Testis (tissue), 3 donors: Measurements from ENCODE around the gene SLC36A4. TPM values are rescaled to one million over a fixed set of nuclear protein-coding genes. Genes with fewer than 3 reads are reported as not detected.

Source experiments
- DNase-seq: peaks from one replicate; pipeline ENCODE4 v3.0.0-alpha.2; 2019
- H3K27ac ChIP-seq, 2 donors: fragments of 200-600 bp; sonication (generic); one replicate each; pipeline ENCODE4 v1.5.1; 2019
- H3K27me3 ChIP-seq: fragments of 200-600 bp; sonication (generic); one replicate; pipeline ENCODE4 v1.5.1; 2019
- H3K36me3 ChIP-seq: fragments of 200-600 bp; sonication (generic); one replicate; pipeline ENCODE4 v1.5.1; 2017; ENCODE audit warnings: low read depth; ENCODE audit errors: missing control alignments
- H3K4me1 ChIP-seq: fragments of 200-600 bp; sonication (generic); one replicate; pipeline ENCODE4 v1.5.1; 2019
- H3K4me3 ChIP-seq, 2 donors: fragments of 200-600 bp; sonication (generic); one replicate each; pipeline ENCODE4 v1.5.1; 2017 to 2019
- H3K9me3 ChIP-seq: fragments of 200-600 bp; sonication (generic); one replicate; pipeline ENCODE4 v1.5.1; 2017
- POLR2A ChIP-seq: fragments of 450-650 bp; IDR thresholded peaks from one replicate; pipeline ENCODE4 v1.6.1; 2017; ENCODE audit warnings: antibody characterized with exemption, mild to moderate bottlenecking, moderate library complexity
- WGBS, 2 donors: methylation state at CpG; one replicate each; pipeline ENCODE4 v1.1.5; 2018; 5-methylcytosine and 5-hydroxymethylcytosine counted together
- intact Hi-C: fragments of 100-400 bp; cut with DNase I; formaldehyde crosslinking; loops from one replicate; pipeline ENCODE4 v1.15.1; 2023; ENCODE audit warnings: low total_unique reads
- polyA plus RNA-seq: library from polyadenylated mRNA; stranded (reverse); fragments of 350-450 nt; fragmentation: Illumina TruSeq; extraction: RNeasy Lipid Tissue Mini Kit (QIAGEN cat#74804); gene quantifications from one replicate; pipeline ENCODE4 v1.2.3, GENCODE V29; 2014; ENCODE audit warnings: low read depth, low replicate concordance; ENCODE audit not compliant: insufficient read depth
- small RNA-seq, 2 donors: library from RNA; depleted of rRNA; stranded (forward); fragments of <200 nt; gene quantifications; one replicate each; pipeline ENCODE3, GENCODE V24; 2016
- total RNA-seq, 2 donors: library from RNA; depleted of rRNA; stranded (reverse); fragments of >200 nt; gene quantifications; one replicate each; pipeline ENCODE4 v1.2.3, GENCODE V29; 2016
- TF ChIP-seq, protein P1 (sequence below), 3 experiments: fragments of 450-650 bp in 2 of 3; fragments of 200-600 bp in 1 of 3; sonication (generic) in 1 of 3; IDR thresholded peaks; one replicate each; pipeline ENCODE4 v1.5.1; 2016 to 2019; ENCODE audit warnings: antibody characterized with exemption in 3 of 3, mild to moderate bottlenecking in 2 of 3, moderate library complexity in 1 of 3

Gene SLC36A4
- total and polyA plus RNA-seq, 3 donors from 2014 or later, result 9.3 to 23.5 (median 18.3) TPM

DNA sequence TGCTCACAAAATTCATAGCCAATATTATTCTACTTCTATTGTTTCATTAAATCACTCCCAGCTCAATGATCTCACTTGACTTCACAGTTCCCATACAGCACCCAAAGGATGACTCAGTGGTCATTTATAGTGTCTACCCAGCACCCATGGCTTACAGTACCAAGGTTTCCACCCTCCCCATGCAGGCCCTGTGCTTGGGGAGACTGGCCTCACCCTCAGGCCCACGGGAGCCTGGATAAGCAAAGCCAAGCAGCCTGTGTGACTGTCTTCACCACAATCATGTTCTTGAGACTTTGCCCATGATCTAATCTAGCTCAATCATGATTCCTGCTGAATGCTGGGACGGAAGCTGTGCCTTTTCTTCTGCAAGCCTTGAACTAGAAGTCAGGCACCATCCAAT, 97.6 kb downstream of the SLC36A4 start:
- H3K27me3 ChIP-seq, result no peaks in the 10 kb centered on the region
- DNase-seq, result no peak
- no peaks in the 10 kb centered on the region for H3K36me3 ChIP-seq
- TF ChIP-seq, protein P1, sequence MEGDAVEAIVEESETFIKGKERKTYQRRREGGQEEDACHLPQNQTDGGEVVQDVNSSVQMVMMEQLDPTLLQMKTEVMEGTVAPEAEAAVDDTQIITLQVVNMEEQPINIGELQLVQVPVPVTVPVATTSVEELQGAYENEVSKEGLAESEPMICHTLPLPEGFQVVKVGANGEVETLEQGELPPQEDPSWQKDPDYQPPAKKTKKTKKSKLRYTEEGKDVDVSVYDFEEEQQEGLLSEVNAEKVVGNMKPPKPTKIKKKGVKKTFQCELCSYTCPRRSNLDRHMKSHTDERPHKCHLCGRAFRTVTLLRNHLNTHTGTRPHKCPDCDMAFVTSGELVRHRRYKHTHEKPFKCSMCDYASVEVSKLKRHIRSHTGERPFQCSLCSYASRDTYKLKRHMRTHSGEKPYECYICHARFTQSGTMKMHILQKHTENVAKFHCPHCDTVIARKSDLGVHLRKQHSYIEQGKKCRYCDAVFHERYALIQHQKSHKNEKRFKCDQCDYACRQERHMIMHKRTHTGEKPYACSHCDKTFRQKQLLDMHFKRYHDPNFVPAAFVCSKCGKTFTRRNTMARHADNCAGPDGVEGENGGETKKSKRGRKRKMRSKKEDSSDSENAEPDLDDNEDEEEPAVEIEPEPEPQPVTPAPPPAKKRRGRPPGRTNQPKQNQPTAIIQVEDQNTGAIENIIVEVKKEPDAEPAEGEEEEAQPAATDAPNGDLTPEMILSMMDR (IDR thresholded peaks at IDR 0.05), result no peak
- no peak for TF ChIP-seq POLR2A
- H3K9me3 ChIP-seq, result no peaks in the 10 kb centered on the region
- H3K27ac ChIP-seq, result no peak overlapping the region
- intact Hi-C loops, result no loop called here
- 52 to 61% methylated on average over 2 of the region's 2 CpGs for WGBS, 2 donors
- no peak overlapping the region for H3K4me3 ChIP-seq
- H3K4me1 ChIP-seq, result no peaks in the 10 kb centered on the region

DNA sequence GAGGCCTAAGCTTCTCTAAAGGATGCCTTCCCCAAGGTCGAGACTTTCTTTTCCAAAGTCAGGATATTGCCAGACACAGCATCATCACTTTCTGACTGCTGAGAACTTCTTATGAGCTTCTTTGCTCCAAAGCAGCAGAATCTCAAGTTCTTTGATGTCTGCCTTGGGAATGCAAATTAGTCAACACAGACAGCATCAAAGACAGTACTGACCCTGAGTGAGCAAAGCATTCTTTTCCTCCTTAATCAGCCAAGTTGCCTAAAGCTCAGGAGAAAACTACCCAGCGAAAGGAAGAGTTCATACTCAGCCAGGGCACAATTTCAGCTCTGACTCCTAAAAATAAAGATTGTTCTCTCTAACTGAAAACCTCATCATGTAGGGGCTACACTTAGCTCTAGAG, 98.0 kb downstream of the SLC36A4 start:
- intact Hi-C loops, result no loop called here
- no peak for DNase-seq
- Histone ChIP-seq H3K4me3 (no peak overlapping the region), H3K4me1 (no peaks in the 10 kb centered on the region), H3K9me3 (no peaks in the 10 kb centered on the region), H3K27ac (no peak overlapping the region), H3K27me3 (no peaks in the 10 kb centered on the region), H3K36me3 (no peaks in the 10 kb centered on the region)
- WGBS, 2 donors, result 40 to 53% methylated on average over 2 of the region's 2 CpGs
- TF ChIP-seq POLR2A, result no peak
- TF ChIP-seq, protein P1 (IDR thresholded peaks at IDR 0.05), result no peak

Small RNAs within 50 kb of the gene (small RNA-seq; reads per million reads assigned to genes)
- gene AP003072.1, result 0 reads per million in 2 donors

Other genes starting within 250 kb of the SLC36A4 start
- under 1 TPM; 0.68 to 0.71 TPM for gene MTNR1B, start 228.3 kb downstream of the SLC36A4 start, total RNA-seq
- 0.78 TPM for gene MTNR1B, start 228.3 kb downstream of the SLC36A4 start, polyA plus RNA-seq
- 10 to 100 TPM; 11.7 to 22.8 TPM for gene DEUP1, start 132.8 kb upstream of the SLC36A4 start, total RNA-seq
- 18.2 TPM for gene DEUP1, start 132.8 kb upstream of the SLC36A4 start, polyA plus RNA-seq